HepG2 (cell line): Measurements from ENCODE around the gene TRMT5.

Source experiments
- CTCF ChIP-seq: sonication (generic); formaldehyde crosslinking; IDR thresholded peaks from 2 replicates; pipeline ENCODE4 v1.5.0; 2020; ENCODE audit warnings: mild to moderate bottlenecking, missing genetic modification reagents, moderate library complexity
- HNRNPUL1 ChIP-seq: fragments of 200-400 bp; formaldehyde crosslinking; IDR thresholded peaks from 2 replicates; pipeline ENCODE4 v1.6.1; 2017; ENCODE audit warnings: low read depth, mild to moderate bottlenecking, low read length, moderate library complexity
- JUNB ChIP-seq: sonication (generic); formaldehyde crosslinking; IDR thresholded peaks from 2 replicates; pipeline ENCODE4 v1.8.0; 2022; ENCODE audit warnings: missing genetic modification reagents, mild to moderate bottlenecking, borderline replicate concordance
- KLF15 ChIP-seq: sonication (generic); formaldehyde crosslinking; IDR thresholded peaks from 2 replicates; pipeline ENCODE4 v1.8.1; 2023; ENCODE audit warnings: borderline replicate concordance, mild to moderate bottlenecking, inconsistent platforms, missing genetic modification reagents, mixed read lengths
- LRRFIP1 ChIP-seq: sonication (generic); formaldehyde crosslinking; conservative IDR thresholded peaks from 2 replicates; pipeline ENCODE4 v1.4.0; 2020; ENCODE audit warnings: missing genetic modification reagents
- MXI1 ChIP-seq: IDR thresholded peaks from 3 replicates; pipeline ENCODE4 v1.6.1; 2012; ENCODE audit warnings: low read depth, low read length, inconsistent platforms, borderline replicate concordance
- POLR2A ChIP-seq, 2 experiments: IDR thresholded peaks; 2 replicates each; pipeline ENCODE4 v1.6.1; 2011; ENCODE audit warnings: low read depth in 2 of 2, low read length in 2 of 2, mild to moderate bottlenecking in 1 of 2, moderate library complexity in 1 of 2; ENCODE audit not compliant: insufficient read depth in 1 of 2
- POLR2AphosphoS5 ChIP-seq: IDR thresholded peaks from 2 replicates; pipeline ENCODE4 v1.6.1; 2012; ENCODE audit warnings: low read depth, low read length
- STAT6 ChIP-seq: sonication (generic); formaldehyde crosslinking; IDR thresholded peaks from 2 replicates; pipeline ENCODE4 v1.4.0; 2020; ENCODE audit warnings: missing genetic modification reagents, mild to moderate bottlenecking, borderline replicate concordance
- ZNF326 ChIP-seq: sonication (generic); formaldehyde crosslinking; IDR thresholded peaks from 2 replicates; pipeline ENCODE4 v1.4.0; 2020; ENCODE audit warnings: missing genetic modification reagents, borderline replicate concordance
- TF ChIP-seq, protein P1 (sequence below): sonication (generic); formaldehyde crosslinking; IDR thresholded peaks from one replicate; pipeline ENCODE4 v1.5.1; 2020; ENCODE audit warnings: mild to moderate bottlenecking, missing genetic modification reagents; ENCODE audit errors: not compliant biosample characterization

GRCh38 chr14:60973070-60973469, 7.8 kb downstream of the TRMT5 start:
- TF ChIP-seq ZNF326 (CRISPR knock-in tag) (no peak), STAT6 (no peak), MXI1 (no peak), CTCF (CRISPR knock-in tag) (no peak), POLR2AphosphoS5 (no peak), HNRNPUL1 (no peak), JUNB (CRISPR knock-in tag) (no peak), KLF15 (CRISPR knock-in tag) (no peak), LRRFIP1 (no peak), POLR2A (IDR thresholded peaks at IDR 0.05; ENCODE audit: insufficient read depth in 1 of 2, low read depth in 2 of 2, low read length in 2 of 2) (no peak)
- TF ChIP-seq, protein P1, sequence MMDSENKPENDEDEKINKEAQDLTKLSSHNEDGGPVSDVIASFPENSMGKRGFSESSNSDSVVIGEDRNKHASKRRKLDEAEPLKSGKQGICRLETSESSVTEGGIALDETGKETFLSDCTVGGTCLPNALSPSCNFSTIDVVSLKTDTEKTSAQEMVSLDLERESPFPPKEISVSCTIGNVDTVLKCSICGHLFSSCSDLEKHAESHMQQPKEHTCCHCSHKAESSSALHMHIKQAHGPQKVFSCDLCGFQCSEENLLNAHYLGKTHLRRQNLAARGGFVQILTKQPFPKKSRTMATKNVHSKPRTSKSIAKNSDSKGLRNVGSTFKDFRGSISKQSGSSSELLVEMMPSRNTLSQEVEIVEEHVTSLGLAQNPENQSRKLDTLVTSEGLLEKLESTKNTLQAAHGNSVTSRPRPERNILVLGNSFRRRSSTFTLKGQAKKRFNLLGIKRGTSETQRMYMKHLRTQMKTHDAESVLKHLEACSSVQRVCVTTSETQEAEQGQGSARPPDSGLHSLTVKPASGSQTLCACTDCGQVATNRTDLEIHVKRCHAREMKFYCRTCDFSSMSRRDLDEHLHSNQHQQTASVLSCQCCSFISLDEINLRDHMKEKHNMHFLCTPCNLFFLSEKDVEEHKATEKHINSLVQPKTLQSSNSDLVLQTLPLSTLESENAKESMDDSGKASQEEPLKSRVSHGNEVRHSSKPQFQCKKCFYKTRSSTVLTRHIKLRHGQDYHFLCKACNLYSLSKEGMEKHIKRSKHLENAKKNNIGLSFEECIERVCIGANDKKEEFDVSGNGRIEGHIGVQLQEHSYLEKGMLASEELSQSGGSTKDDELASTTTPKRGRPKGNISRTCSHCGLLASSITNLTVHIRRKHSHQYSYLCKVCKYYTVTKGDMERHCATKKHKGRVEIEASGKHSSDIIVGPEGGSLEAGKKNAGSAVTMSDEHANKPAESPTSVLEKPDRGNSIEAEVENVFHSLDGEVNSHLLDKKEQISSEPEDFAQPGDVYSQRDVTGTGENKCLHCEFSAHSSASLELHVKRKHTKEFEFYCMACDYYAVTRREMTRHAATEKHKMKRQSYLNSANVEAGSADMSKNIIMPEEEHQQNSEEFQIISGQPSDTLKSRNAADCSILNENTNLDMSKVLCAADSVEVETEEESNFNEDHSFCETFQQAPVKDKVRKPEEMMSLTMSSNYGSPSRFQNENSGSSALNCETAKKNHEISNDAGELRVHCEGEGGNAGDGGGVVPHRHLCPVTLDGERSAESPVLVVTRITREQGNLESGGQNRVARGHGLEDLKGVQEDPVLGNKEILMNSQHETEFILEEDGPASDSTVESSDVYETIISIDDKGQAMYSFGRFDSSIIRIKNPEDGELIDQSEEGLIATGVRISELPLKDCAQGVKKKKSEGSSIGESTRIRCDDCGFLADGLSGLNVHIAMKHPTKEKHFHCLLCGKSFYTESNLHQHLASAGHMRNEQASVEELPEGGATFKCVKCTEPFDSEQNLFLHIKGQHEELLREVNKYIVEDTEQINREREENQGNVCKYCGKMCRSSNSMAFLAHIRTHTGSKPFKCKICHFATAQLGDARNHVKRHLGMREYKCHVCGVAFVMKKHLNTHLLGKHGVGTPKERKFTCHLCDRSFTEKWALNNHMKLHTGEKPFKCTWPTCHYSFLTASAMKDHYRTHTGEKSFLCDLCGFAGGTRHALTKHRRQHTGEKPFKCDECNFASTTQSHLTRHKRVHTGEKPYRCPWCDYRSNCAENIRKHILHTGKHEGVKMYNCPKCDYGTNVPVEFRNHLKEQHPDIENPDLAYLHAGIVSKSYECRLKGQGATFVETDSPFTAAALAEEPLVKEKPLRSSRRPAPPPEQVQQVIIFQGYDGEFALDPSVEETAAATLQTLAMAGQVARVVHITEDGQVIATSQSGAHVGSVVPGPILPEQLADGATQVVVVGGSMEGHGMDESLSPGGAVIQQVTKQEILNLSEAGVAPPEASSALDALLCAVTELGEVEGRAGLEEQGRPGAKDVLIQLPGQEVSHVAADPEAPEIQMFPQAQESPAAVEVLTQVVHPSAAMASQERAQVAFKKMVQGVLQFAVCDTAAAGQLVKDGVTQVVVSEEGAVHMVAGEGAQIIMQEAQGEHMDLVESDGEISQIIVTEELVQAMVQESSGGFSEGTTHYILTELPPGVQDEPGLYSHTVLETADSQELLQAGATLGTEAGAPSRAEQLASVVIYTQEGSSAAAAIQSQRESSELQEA (CRISPR knock-in tag) = no peak
